Heart left ventricle (tissue), 16 donors: Measurements from ENCODE around the gene FRK. TPM values are rescaled to one million over a fixed set of nuclear protein-coding genes. Genes with fewer than 3 reads are reported as not detected.
"Not testable (repeated sequence)": the region's sequence is repeated elsewhere in the genome, so short reads cannot be mapped to it uniquely, and the experiment has no call there.

Experiments used
- ATAC-seq, 4 donors: fragments of 200-7000 bp; cut with Tn5 transposase; one replicate each; pipeline ENCODE4 v1.9.1; 2020 to 2022; ENCODE audit warnings: moderate library complexity in 4 of 4, mild to moderate bottlenecking in 3 of 4, moderate number of reproducible peaks in 1 of 4
- DNase-seq, 5 donors: peaks; one replicate each; pipeline ENCODE4 v3.0.0-alpha.2; 2020
- H3K27ac ChIP-seq, 12 donors: fragments of 200-600 bp; sonication (generic) in 4 of 12; one replicate each; pipeline versions ENCODE4 v1.5.0 to v1.8.0; 2016 to 2022; ENCODE audit warnings: mild to moderate bottlenecking in 2 of 12
- H3K27me3 ChIP-seq, 9 donors: fragments of 200-600 bp; sonication (generic) in 2 of 9; one replicate each; pipeline versions ENCODE4 v1.5.1 to v1.8.0; 2016 to 2022; ENCODE audit warnings: mild to moderate bottlenecking in 3 of 9
- H3K36me3 ChIP-seq, 9 donors: fragments of 200-600 bp; sonication (generic) in 2 of 9; one replicate each; pipeline versions ENCODE4 v1.5.0 to v1.8.0; 2018 to 2022; ENCODE audit warnings: mild to moderate bottlenecking in 2 of 9
- H3K4me1 ChIP-seq, 12 donors: fragments of 200-600 bp; sonication (generic) in 4 of 12; one replicate each; pipeline versions ENCODE4 v1.5.0 to v1.8.0; 2016 to 2022; ENCODE audit warnings: mild to moderate bottlenecking in 3 of 12
- H3K4me3 ChIP-seq, 12 donors: fragments of 200-600 bp; sonication (generic) in 4 of 12; one replicate each; pipeline versions ENCODE4 v1.5.0 to v1.8.0; 2017 to 2022; ENCODE audit warnings: mild to moderate bottlenecking in 9 of 12, moderate library complexity in 4 of 12
- H3K9me3 ChIP-seq, 12 donors: fragments of 200-600 bp; sonication (generic) in 4 of 12; one replicate each; pipeline versions ENCODE4 v1.5.0 to v1.8.0; 2016 to 2022; ENCODE audit warnings: mild to moderate bottlenecking in 1 of 12
- CTCF ChIP-seq, 12 donors: fragments of 200-600 bp; sonication (generic) in 4 of 12; IDR thresholded peaks; one replicate each; pipeline versions ENCODE4 v1.5.0 to v1.8.0; 2018 to 2022; ENCODE audit warnings: antibody characterized with exemption in 12 of 12, mild to moderate bottlenecking in 5 of 12
- POLR2A ChIP-seq, 2 donors: fragments of 450-650 bp; IDR thresholded peaks; one replicate each; pipeline ENCODE4 v1.6.1; 2017; ENCODE audit warnings: antibody characterized with exemption in 2 of 2, mild to moderate bottlenecking in 2 of 2, moderate library complexity in 2 of 2
- WGBS, 4 donors: extraction: QIAGEN DNeasy Blood & Tissue Kit in 2 of 4; methylation state at CpG; one replicate each; pipeline versions ENCODE4 v1.1.5 to v1.1.7; 2013 to 2018; 5-methylcytosine and 5-hydroxymethylcytosine counted together
- intact Hi-C, 10 donors: fragments of 100-400 bp; cut with DNase I; formaldehyde crosslinking; loops; one replicate each; pipeline versions ENCODE4 v1.11.1 to v1.14.2; 2022
- polyA plus RNA-seq, 2 donors: library from polyadenylated mRNA; stranded (reverse); fragments of 200-250 nt; gene quantifications; one replicate each; pipeline ENCODE4 v1.2.3, GENCODE V29; 2013
- total RNA-seq, 9 donors: library from RNA; depleted of rRNA in 2 of 9; stranded (reverse); fragments of >200 nt in 2 of 9; fragmentation: NEBNext Ultra II Directional in 3 of 9; extraction: Animal tissue kit (Norgen Biotek cat#: 25700) in 3 of 9; gene quantifications; one replicate each; pipeline versions ENCODE4 v1.1.0 to v1.2.4, GENCODE V29; 2016 to 2023
- donor health status: ischemic (EF 13 %, LVEDD 7.1; RV severe dilation, severe dysfunction).
- donor health status: healthy with polysubstance abuse.
- donor health status: DM: no; HTN: yes; CAD: no.
- donor health status: DM: no; HTN: no; CAD: no.
- donor health status: ischemic (EF 25% LVEDD 6.9; RV normal size, moderate dysfunction).
- donor health status: ischemic (EF 25% LVEDD 5.7; RV mildly dilated, moderate dysfunction).
- donor health status: healthy.
- donor health status: DM: yes; HTN: yes; CAD: no.
- donor health status: ischemic (EF 35%, LVEDD 5.7; RV mildly dilated, moderate dysfunction).
- donor health status: nonischemic (EF 11% LVEDD 7.7; RV severe dilation, severe dysfunction).
- donor health status: DM: yes; HTN: yes; CAD: no.
- donor health status: PGD.
- donor health status: ischemic (EF 29% LVEDD 5.4; RV normal size, mild dysfunction).
- donor health status: nonischemic (EF 23%, LVEDD 6.1; RV moderate dilation, normal function).

The FRK gene
- total and polyA plus RNA-seq, 11 donors, result 1.4 to 10.8 (median 6.3) TPM

- Histone ChIP-seq H3K9me3 (no peaks in the 10 kb centered on the region), H3K27me3 (no peaks in the 10 kb centered on the region), H3K36me3 (no peaks in the 10 kb centered on the region), H3K4me3 (no peak overlapping the region), H3K27ac (no peak overlapping the region), H3K4me1 (no peaks in the 10 kb centered on the region)
- intact Hi-C loops, result loop anchor here in 4 of 10 donors (5.0 to 10.0 kb wide), 3 partner anchors 1135 to 1145 kb away; no protein-coding TSS in a partner anchor
- ATAC-seq, result no peak
- DNase-seq, result no peak
- 89 to 96% (median 92%) methylated on average over 10 of the region's 10 CpGs for WGBS, 4 donors
- TF ChIP-seq POLR2A (IDR thresholded peaks at IDR 0.05) (no peak), CTCF (IDR thresholded peaks at IDR 0.05) (no peak)
Measured at GRCh38 chr6:115890238-115890637, 170.5 kb downstream of the FRK start.

GRCh38 chr6:115888687-115889470 lies 171.8 kb downstream of the FRK start:
- H3K36me3 ChIP-seq, ATAC-seq, intact Hi-C loops, H3K9me3 ChIP-seq, H3K4me3 ChIP-seq, H3K4me1 ChIP-seq, H3K27ac ChIP-seq, H3K27me3 ChIP-seq: not testable (repeated sequence)
- peak in 1 of 5 donors; percentile 46 for DNase-seq
- 95 to 97% (median 96%) methylated on average over 21 to 38 of the region's 38 CpGs for WGBS, 4 donors

- Histone ChIP-seq H3K27me3 (no peaks in the 10 kb centered on the region), H3K36me3 (no peaks in the 10 kb centered on the region), H3K27ac (no peak overlapping the region), H3K4me3 (no peak overlapping the region), H3K4me1 (no peaks in the 10 kb centered on the region), H3K9me3 (no peaks in the 10 kb centered on the region)
- ATAC-seq (no peak), DNase-seq (no peak)
- intact Hi-C loops, result no loop called here
- no peak for TF ChIP-seq CTCF (IDR thresholded peaks at IDR 0.05)
- TF ChIP-seq POLR2A (IDR thresholded peaks at IDR 0.05), result no peak
- WGBS, 4 donors, result 68 to 73% (median 71%) methylated on average over 7 of the region's 7 CpGs
Measured at GRCh38 chr6:115887891-115888290, 172.8 kb downstream of the FRK start.

- WGBS, 4 donors, result 76 to 85% (median 80%) methylated on average over 4 of the region's 4 CpGs
- H3K27ac ChIP-seq, result no peak overlapping the region
- H3K36me3 ChIP-seq, result no peaks in the 10 kb centered on the region
- ATAC-seq (no peak), DNase-seq (no peak)
- H3K27me3 ChIP-seq, result no peaks in the 10 kb centered on the region
- no peaks in the 10 kb centered on the region for H3K9me3 ChIP-seq
- H3K4me3 ChIP-seq, result no peak overlapping the region
- intact Hi-C loops, result no loop called here
- TF ChIP-seq CTCF (IDR thresholded peaks at IDR 0.05) (no peak), POLR2A (IDR thresholded peaks at IDR 0.05) (no peak)
- H3K4me1 ChIP-seq, result no peaks in the 10 kb centered on the region
Measured at GRCh38 chr6:115885636-115886366, 174.9 kb downstream of the FRK start.
